ENCODE results near the gene CWF19L2.

CWF19L2 gene

GRCh38 chr11:107301878-107302277, 155.7 kb downstream of the CWF19L2 start:
- no peak for DNase-seq (ENCODE audit: low read depth, low spot score)

GRCh38 chr11:107293677-107294344, 163.8 kb downstream of the CWF19L2 start:
- no peak for DNase-seq (ENCODE audit: low read depth, low spot score)

DNA sequence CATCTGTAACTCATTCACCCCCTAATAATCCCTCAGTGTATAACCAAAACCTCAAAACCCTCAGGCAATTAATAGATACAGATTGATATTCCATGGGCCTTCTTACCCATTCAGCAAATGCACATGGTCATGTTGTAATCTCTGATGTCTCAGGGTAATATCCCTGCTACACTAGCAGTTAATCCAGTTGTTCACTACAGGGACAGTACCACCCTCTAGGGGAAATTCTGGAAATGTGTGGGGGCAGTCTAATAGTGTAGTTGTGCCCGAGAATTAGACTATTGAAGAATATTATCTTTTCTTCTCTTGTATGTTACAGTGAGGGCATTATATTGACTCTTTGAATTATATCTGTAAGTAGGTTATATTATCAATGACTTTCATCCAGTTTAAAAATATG, 175.4 kb downstream of the CWF19L2 start:
- no peak for DNase-seq (ENCODE audit: low read depth, low spot score)

All from activated CD4-positive, CD25-positive, alpha-beta regulatory T cell treated with anti-CD3 and anti-CD28 coated beads, Interleukin-2, amount 50 U/mL, for 16 hours (primary cell).